Stimulated activated CD4-positive, alpha-beta T cell treated with anti-CD3 and anti-CD28 coated beads, Interleukin-12 subunit alpha, Interleukin-12 subunit beta, amount 100 ng/mL, for 4 hours (primary cell): ENCODE data around the gene KLHL15.

ENCODE experiments used
- DNase-seq: peaks from one replicate; pipeline ENCODE4 v3.0.0-alpha.2; 2020

The KLHL15 gene

DNA sequence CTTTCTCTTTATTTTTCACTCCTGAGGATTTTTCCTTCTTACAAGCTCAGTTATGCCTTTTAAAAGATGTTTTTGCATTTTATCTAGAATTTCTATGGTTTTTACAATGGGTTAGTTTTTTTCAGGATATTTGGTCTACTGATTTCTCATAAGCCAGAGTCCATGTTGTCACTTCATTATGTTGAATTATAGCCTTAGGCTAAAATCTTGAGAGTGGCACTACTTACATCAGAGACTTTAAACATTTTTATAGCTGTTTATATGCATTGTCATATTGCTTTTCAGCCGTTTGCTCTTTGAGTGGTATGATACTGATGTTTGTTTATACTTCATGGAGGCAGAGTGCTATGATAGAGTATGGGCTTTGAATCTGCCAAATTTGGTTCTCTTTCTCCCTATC, 82.8 kb downstream of the KLHL15 start:
- DNase-seq, result no peak

DNA sequence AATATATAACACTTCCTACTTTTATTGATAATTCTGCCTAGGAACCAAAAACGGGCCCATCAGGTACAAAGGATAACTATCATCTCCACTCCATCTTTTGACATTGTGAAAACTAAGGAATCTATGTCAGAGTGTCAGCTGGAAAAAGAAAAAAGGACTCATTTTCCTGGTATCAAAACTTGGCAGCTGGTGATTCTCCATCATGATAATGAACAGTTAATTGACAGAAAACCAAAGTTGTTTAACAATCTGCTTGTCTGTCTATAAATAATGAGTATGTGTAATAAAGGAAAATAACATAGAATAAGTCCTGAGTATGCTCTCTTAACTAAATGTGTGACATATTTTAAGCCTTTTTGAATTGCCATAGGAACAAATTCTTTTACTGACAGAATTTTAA, 87.8 kb downstream of the KLHL15 start:
- no peak for DNase-seq

DNA sequence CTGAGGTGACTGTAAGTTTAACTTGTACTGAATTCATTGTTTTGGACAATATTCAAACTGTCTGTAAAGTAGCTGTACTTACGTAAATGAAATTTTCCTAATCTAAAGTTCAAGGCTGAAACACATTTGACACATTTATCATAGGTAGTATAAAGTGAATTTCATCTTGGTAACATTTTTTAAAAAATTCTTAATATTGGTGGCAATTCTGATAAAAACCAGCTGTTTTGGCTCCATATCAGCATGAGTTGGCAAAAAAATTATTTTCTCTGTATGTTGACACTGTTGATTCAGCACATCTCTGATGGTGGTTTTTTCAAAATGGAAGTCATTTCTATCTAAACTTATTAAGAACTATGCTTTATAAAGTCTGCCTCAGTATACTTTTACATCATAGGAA, 88.3 kb downstream of the KLHL15 start:
- no peak for DNase-seq

DNA sequence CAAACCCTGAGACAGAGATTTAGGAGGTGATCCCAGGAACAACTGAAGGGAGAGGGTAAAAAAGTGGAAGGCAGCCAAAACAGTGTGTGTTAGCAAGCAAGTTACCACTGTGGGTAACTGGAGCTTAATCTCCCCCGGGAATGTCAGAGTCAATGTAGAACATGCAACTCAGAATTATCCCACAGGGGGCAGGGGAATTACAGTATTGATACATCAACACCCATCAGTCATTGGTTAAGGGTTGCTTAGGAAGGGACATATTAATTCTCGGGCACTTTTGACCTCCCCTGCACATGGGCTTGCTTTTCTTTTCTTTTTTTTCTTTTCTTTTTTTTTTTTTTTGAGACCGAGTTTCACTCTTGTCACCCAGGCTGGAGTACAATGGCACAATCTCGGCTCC, 89.9 kb downstream of the KLHL15 start:
- no peak for DNase-seq

DNA sequence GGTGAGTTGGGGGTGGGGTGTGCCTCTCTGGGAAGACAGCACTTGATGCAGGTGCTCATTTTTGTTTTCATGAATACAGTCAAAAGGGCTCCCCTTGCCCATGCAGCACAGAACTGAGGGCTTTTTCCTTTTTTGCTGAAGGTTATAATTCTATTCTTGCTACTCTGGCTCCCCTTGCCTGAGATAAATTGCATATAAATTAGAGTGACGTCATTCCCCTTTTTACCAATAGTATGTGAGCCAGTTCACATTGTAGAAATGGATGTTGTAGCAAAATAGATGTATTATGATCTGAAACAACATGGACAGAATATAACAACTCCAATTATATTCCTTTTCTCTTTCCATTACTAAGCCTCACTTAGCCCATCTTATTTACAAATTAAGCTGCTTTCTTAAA, 90.8 kb downstream of the KLHL15 start:
- no peak for DNase-seq

DNA sequence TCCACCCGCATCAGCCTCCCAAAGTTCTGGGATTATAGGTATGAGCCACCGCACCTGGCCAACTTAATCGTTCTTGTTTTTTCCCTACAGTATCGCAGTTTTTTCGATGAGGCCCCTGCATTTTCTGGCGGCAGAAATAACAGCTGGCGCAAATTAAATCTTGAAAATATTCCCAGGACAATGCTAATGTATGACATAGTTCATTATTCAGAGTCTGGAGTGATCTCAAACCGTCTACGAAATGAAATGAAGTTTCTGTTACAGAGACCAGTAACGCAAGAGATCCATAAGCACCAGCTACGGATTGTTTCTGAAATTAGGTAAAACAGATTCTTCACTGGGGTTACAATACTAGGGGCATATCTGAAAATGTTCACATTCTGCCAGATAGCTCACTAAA, 91.9 kb downstream of the KLHL15 start:
- DNase-seq, result no peak
